Parathyroid adenoma (tissue), 2 donors: Measurements from ENCODE around the gene SORBS1.

ENCODE experiments used
- H2AFZ ChIP-seq: fragments of 300-600 bp; sonication (generic); one replicate; pipeline ENCODE4 v1.7.0; 2017; ENCODE audit warnings: antibody characterized with exemption, mild to moderate bottlenecking
- H3K27ac ChIP-seq: fragments of 300-600 bp; sonication (generic); one replicate; pipeline ENCODE4 v1.7.0; 2017
- H3K27me3 ChIP-seq: fragments of 300-600 bp; sonication (generic); one replicate; pipeline ENCODE4 v1.7.0; 2017; ENCODE audit warnings: low read length; ENCODE audit not compliant: control insufficient read depth, insufficient read depth
- H3K36me3 ChIP-seq: fragments of 300-600 bp; sonication (generic); one replicate; pipeline ENCODE4 v1.7.0; 2017; ENCODE audit warnings: low read length; ENCODE audit not compliant: control insufficient read depth, insufficient read depth
- H3K4me1 ChIP-seq: fragments of 300-600 bp; sonication (generic); one replicate; pipeline ENCODE4 v1.7.0; 2017; ENCODE audit warnings: control low read depth
- H3K4me2 ChIP-seq: fragments of 300-600 bp; sonication (generic); one replicate; pipeline ENCODE4 v1.7.0; 2017; ENCODE audit warnings: low read length
- H3K4me3 ChIP-seq: fragments of 300-600 bp; sonication (generic); one replicate; pipeline ENCODE4 v1.7.0; 2017; ENCODE audit warnings: low read depth, low read length
- H3K79me2 ChIP-seq: fragments of 300-600 bp; sonication (generic); one replicate; pipeline ENCODE4 v1.7.0; 2017; ENCODE audit warnings: control low read depth
- H3K9ac ChIP-seq: fragments of 300-600 bp; sonication (generic); one replicate; pipeline ENCODE4 v1.7.0; 2017; ENCODE audit warnings: mild to moderate bottlenecking
- H3K9me3 ChIP-seq: fragments of 300-600 bp; sonication (generic); one replicate; pipeline ENCODE4 v1.7.0; 2017; ENCODE audit warnings: low read length; ENCODE audit not compliant: control insufficient read depth
- TF ChIP-seq, protein P1 (sequence below): fragments of 300-600 bp; sonication (generic); IDR thresholded peaks from one replicate; pipeline ENCODE4 v1.7.0; 2017; ENCODE audit warnings: antibody characterized with exemption, mild to moderate bottlenecking
- donor health status: primary hyperparathyroidism.

Gene SORBS1

DNA sequence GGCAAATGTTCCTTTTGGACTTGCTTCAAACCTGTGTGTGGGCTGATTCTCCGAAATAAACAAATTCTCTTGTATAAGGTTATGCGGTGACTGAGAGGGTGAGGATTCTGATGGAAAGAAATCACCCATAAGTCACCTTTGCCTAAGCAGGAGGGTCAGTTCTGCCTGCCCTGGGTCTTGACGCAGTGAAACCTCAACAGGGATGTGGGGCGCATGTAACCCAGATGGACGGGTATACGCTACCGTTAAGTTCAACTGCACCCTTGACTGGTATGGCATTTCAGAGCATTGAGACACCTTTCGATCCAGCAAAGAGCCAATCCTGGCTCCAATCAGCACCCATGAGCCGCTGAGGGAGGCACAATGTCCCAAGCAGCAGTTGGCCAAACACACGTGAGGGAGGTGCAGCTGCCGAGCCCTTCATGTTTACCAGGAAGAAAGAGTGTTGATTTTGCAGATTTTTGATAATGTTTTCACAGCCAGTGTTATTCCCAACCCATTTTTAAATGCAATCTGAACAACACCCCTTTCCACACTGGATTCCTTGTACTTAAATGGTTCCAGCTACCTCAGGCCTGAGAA, 48.1 kb downstream of the SORBS1 start:
- H2AFZ ChIP-seq: no peak overlapping the region
- no peak overlapping the region for H3K27ac ChIP-seq
- no peaks in the 10 kb centered on the region for H3K27me3 ChIP-seq
- TF ChIP-seq, protein P1, sequence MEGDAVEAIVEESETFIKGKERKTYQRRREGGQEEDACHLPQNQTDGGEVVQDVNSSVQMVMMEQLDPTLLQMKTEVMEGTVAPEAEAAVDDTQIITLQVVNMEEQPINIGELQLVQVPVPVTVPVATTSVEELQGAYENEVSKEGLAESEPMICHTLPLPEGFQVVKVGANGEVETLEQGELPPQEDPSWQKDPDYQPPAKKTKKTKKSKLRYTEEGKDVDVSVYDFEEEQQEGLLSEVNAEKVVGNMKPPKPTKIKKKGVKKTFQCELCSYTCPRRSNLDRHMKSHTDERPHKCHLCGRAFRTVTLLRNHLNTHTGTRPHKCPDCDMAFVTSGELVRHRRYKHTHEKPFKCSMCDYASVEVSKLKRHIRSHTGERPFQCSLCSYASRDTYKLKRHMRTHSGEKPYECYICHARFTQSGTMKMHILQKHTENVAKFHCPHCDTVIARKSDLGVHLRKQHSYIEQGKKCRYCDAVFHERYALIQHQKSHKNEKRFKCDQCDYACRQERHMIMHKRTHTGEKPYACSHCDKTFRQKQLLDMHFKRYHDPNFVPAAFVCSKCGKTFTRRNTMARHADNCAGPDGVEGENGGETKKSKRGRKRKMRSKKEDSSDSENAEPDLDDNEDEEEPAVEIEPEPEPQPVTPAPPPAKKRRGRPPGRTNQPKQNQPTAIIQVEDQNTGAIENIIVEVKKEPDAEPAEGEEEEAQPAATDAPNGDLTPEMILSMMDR: no peak
- H3K79me2 ChIP-seq: peaks cover 2% of the 10 kb centered on the region
- no peak overlapping the region for H3K4me2 ChIP-seq
- H3K9me3 ChIP-seq: no peaks in the 10 kb centered on the region
- no peak overlapping the region for H3K9ac ChIP-seq
- no peak overlapping the region for H3K4me3 ChIP-seq
- H3K36me3 ChIP-seq: no peaks in the 10 kb centered on the region
- peaks cover 7% of the 10 kb centered on the region for H3K4me1 ChIP-seq

DNA sequence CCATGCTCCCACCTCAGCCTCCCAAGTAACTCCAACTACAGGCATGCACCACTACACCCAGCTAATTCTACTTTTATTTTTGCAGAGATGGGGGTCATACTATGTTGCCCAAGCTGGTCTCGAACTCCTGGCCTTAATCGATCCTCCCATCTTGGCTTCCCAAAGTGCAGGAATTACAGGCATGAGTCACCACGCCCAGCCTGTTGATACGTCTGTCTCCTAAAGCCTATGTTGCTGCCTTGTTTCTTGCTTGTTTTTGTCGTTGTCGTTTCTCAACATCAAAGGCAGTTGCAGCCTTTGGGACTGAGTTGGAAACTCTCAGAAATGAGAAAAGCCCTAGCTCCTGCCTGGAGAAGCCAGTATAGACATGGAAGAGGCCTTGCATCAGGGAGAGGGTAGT, 49.9 kb downstream of the SORBS1 start:
- Histone ChIP-seq H3K9me3 (no peaks in the 10 kb centered on the region), H3K27ac (no peak overlapping the region), H3K36me3 (no peaks in the 10 kb centered on the region), H3K27me3 (no peaks in the 10 kb centered on the region), H3K79me2 (peaks cover 2% of the 10 kb centered on the region), H3K9ac (no peak overlapping the region), H2AFZ (no peak overlapping the region), H3K4me3 (no peak overlapping the region), H3K4me1 (peaks cover 5% of the 10 kb centered on the region), H3K4me2 (no peak overlapping the region)
- TF ChIP-seq, protein P1: no peak

DNA sequence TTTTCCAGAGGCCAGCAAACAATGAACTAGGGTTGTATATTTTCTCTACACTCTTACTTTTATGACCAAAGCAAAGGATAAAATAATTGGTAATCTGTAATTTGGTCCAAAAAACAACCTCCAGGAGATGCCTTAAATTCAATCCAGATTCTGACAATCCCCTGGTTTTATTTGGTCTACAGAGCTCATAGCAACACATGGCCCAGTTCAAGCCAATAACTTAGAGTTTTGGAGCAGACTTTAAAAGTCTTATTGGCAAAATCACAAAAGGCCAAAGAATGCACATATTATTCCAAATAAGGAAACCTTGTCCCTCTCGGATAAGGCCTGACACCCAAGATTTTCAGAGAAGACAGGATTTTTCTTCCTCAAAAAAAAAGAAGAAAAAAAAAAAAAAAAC, 51.9 kb downstream of the SORBS1 start:
- Histone ChIP-seq H3K27ac (no peak overlapping the region), H3K27me3 (no peaks in the 10 kb centered on the region), H3K36me3 (no peaks in the 10 kb centered on the region), H3K79me2 (peaks cover 2% of the 10 kb centered on the region), H3K9me3 (no peaks in the 10 kb centered on the region), H3K9ac (no peak overlapping the region), H3K4me2 (no peak overlapping the region), H3K4me3 (no peak overlapping the region), H2AFZ (no peak overlapping the region), H3K4me1 (peaks cover 5% of the 10 kb centered on the region)
- TF ChIP-seq, protein P1: no peak

DNA sequence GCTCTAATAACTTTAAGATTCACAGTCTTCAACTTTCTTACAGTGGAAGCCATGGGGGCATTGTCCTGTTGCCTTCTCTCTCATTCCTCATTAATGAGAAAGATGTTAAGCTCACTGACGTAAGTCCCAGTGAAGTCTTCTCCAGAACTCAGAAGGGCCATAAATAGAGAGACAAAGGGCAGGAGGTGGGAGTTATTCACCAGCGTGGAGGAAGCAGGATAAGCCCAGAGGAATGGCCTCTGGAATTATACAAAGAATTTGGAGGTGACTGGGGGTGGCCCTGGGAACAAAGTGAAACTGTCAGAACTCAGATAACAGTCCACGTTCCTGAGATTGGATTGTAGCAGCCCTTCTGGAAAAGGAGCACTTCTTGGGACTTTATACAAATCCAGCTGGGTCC, 52.4 kb downstream of the SORBS1 start:
- H3K9me3 ChIP-seq: no peaks in the 10 kb centered on the region
- peak overlapping the region; percentile 34 for H3K27ac ChIP-seq
- no peaks in the 10 kb centered on the region for H3K79me2 ChIP-seq
- peaks cover 5% of the 10 kb centered on the region for H3K4me1 ChIP-seq
- TF ChIP-seq, protein P1: no peak
- no peak overlapping the region for H3K4me2 ChIP-seq
- no peaks in the 10 kb centered on the region for H3K27me3 ChIP-seq
- no peaks in the 10 kb centered on the region for H3K36me3 ChIP-seq
- H3K9ac ChIP-seq: no peak overlapping the region
- no peak overlapping the region for H3K4me3 ChIP-seq
- no peak overlapping the region for H2AFZ ChIP-seq

DNA sequence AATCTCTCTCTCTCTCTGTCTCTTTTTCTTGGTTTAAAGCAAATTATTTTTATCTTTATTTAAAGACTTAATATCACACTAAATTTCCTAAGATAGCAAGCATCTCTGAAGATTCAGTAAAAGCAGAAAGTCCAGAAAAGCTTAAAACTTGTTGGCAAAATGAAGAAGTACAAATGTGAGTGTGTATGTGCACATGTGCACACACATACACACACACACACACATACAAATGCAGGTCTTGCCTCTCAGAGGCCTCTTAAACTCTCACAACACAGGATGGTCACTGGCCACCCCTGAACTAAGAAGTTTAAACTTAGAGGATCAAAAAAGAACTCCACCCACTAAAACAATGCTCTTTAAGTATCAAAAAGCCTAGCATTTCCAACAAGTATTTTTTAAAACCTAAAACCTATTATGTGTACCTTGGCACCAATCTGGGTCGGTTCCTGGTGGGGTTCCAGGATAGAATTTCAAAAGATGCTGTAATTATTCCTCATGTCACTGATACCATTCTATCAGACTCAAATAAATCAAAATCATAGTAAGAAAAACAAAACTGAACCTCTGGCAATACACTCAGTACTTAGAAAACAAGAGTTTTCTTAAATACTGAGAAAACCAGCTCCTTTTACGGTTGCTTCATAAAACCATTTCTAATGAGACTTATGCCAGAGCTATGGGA, 55.0 kb downstream of the SORBS1 start:
- no peaks in the 10 kb centered on the region for H3K4me1 ChIP-seq
- H3K36me3 ChIP-seq: no peaks in the 10 kb centered on the region
- no peaks in the 10 kb centered on the region for H3K27me3 ChIP-seq
- H3K27ac ChIP-seq: no peak overlapping the region
- H3K4me2 ChIP-seq: no peak overlapping the region
- no peak overlapping the region for H3K4me3 ChIP-seq
- H3K9ac ChIP-seq: no peak overlapping the region
- TF ChIP-seq, protein P1: no peak
- no peak overlapping the region for H2AFZ ChIP-seq
- H3K9me3 ChIP-seq: no peaks in the 10 kb centered on the region
- no peaks in the 10 kb centered on the region for H3K79me2 ChIP-seq
